Testis (tissue), 3 donors: ENCODE data around the gene GNAI1. TPM values are rescaled to one million over a fixed set of nuclear protein-coding genes. Genes with fewer than 3 reads are reported as not detected.

ENCODE experiments used
- DNase-seq: peaks from one replicate; pipeline ENCODE4 v3.0.0-alpha.2; 2019
- H3K27ac ChIP-seq, 2 donors: fragments of 200-600 bp; sonication (generic); one replicate each; pipeline ENCODE4 v1.5.1; 2019
- H3K27me3 ChIP-seq: fragments of 200-600 bp; sonication (generic); one replicate; pipeline ENCODE4 v1.5.1; 2019
- H3K36me3 ChIP-seq: fragments of 200-600 bp; sonication (generic); one replicate; pipeline ENCODE4 v1.5.1; 2017; ENCODE audit warnings: low read depth; ENCODE audit errors: missing control alignments
- H3K4me1 ChIP-seq: fragments of 200-600 bp; sonication (generic); one replicate; pipeline ENCODE4 v1.5.1; 2019
- H3K4me3 ChIP-seq, 2 donors: fragments of 200-600 bp; sonication (generic); one replicate each; pipeline ENCODE4 v1.5.1; 2017 to 2019
- H3K9me3 ChIP-seq: fragments of 200-600 bp; sonication (generic); one replicate; pipeline ENCODE4 v1.5.1; 2017
- POLR2A ChIP-seq: fragments of 450-650 bp; IDR thresholded peaks from one replicate; pipeline ENCODE4 v1.6.1; 2017; ENCODE audit warnings: antibody characterized with exemption, mild to moderate bottlenecking, moderate library complexity
- WGBS, 2 donors: methylation state at CpG; one replicate each; pipeline ENCODE4 v1.1.5; 2018; 5-methylcytosine and 5-hydroxymethylcytosine counted together
- intact Hi-C: fragments of 100-400 bp; cut with DNase I; formaldehyde crosslinking; loops from one replicate; pipeline ENCODE4 v1.15.1; 2023; ENCODE audit warnings: low total_unique reads
- polyA plus RNA-seq: library from polyadenylated mRNA; stranded (reverse); fragments of 350-450 nt; fragmentation: Illumina TruSeq; extraction: RNeasy Lipid Tissue Mini Kit (QIAGEN cat#74804); gene quantifications from one replicate; pipeline ENCODE4 v1.2.3, GENCODE V29; 2014; ENCODE audit warnings: low read depth, low replicate concordance; ENCODE audit not compliant: insufficient read depth
- total RNA-seq, 2 donors: library from RNA; depleted of rRNA; stranded (reverse); fragments of >200 nt; gene quantifications; one replicate each; pipeline ENCODE4 v1.2.3, GENCODE V29; 2016
- TF ChIP-seq, protein P1 (sequence below), 3 experiments: fragments of 450-650 bp in 2 of 3; fragments of 200-600 bp in 1 of 3; sonication (generic) in 1 of 3; IDR thresholded peaks; one replicate each; pipeline ENCODE4 v1.5.1; 2016 to 2019; ENCODE audit warnings: antibody characterized with exemption in 3 of 3, mild to moderate bottlenecking in 2 of 3, moderate library complexity in 1 of 3

GNAI1 gene
- total and polyA plus RNA-seq, 3 donors from 2014 or later: 46.9 to 61.6 (median 59.0) TPM

DNA sequence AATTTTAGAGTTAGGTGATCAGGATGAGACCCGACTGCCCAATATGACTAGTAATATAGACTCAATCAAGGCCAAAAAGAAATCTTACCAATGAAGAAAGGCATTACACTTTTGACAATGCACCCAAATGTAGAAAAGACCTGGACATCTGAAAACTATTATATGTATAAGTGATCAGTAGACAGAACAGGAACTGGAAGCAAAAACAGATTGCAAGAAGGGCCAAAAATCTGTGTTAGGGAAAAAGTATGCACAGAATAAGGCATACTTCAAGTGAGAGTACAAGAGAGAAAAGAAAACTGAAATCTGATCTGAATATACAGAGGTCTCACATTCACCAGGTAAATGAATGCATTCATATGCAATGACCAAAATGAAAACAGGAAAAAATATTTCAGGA, 107.0 kb downstream of the GNAI1 start:
- no peaks in the 10 kb centered on the region for H3K27me3 ChIP-seq
- H3K36me3 ChIP-seq: no peaks in the 10 kb centered on the region
- intact Hi-C loops: no loop called here
- H3K9me3 ChIP-seq: no peaks in the 10 kb centered on the region
- H3K4me3 ChIP-seq: no peak overlapping the region
- H3K4me1 ChIP-seq: no peaks in the 10 kb centered on the region
- no peak overlapping the region for H3K27ac ChIP-seq
- 98 to 100% methylated on average over 1 of the region's 1 CpG for WGBS, 2 donors
- DNase-seq: no peak
- no peak for TF ChIP-seq POLR2A
- TF ChIP-seq, protein P1, sequence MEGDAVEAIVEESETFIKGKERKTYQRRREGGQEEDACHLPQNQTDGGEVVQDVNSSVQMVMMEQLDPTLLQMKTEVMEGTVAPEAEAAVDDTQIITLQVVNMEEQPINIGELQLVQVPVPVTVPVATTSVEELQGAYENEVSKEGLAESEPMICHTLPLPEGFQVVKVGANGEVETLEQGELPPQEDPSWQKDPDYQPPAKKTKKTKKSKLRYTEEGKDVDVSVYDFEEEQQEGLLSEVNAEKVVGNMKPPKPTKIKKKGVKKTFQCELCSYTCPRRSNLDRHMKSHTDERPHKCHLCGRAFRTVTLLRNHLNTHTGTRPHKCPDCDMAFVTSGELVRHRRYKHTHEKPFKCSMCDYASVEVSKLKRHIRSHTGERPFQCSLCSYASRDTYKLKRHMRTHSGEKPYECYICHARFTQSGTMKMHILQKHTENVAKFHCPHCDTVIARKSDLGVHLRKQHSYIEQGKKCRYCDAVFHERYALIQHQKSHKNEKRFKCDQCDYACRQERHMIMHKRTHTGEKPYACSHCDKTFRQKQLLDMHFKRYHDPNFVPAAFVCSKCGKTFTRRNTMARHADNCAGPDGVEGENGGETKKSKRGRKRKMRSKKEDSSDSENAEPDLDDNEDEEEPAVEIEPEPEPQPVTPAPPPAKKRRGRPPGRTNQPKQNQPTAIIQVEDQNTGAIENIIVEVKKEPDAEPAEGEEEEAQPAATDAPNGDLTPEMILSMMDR (IDR thresholded peaks at IDR 0.05): no peak

DNA sequence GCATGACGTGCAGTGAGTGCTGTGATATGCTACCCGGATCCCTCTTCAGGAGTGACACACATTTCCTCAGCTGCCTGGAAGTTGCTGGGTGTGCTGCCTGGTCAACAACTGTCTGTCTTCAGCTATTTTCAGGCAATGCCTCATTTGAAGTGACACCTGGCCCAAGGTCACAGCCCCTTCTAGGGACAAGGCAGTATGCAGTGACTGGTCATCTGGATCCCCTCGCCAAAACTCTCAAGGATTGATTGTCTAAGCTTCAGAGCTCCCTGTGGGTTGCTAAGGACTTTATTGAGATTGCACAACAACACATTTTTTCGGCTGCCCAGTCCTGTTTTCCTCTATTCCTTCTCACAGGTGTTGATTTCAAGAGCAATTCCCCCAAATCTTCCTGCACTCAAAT, 108.8 kb downstream of the GNAI1 start:
- TF ChIP-seq, protein P1 (IDR thresholded peaks at IDR 0.05): no peak
- no peak for TF ChIP-seq POLR2A
- no peaks in the 10 kb centered on the region for H3K4me1 ChIP-seq
- intact Hi-C loops: no loop called here
- no peak overlapping the region for H3K27ac ChIP-seq
- 70 to 82% methylated on average over 4 of the region's 4 CpGs for WGBS, 2 donors
- H3K9me3 ChIP-seq: no peaks in the 10 kb centered on the region
- no peaks in the 10 kb centered on the region for H3K36me3 ChIP-seq
- DNase-seq: no peak
- H3K4me3 ChIP-seq: no peak overlapping the region
- H3K27me3 ChIP-seq: no peaks in the 10 kb centered on the region

DNA sequence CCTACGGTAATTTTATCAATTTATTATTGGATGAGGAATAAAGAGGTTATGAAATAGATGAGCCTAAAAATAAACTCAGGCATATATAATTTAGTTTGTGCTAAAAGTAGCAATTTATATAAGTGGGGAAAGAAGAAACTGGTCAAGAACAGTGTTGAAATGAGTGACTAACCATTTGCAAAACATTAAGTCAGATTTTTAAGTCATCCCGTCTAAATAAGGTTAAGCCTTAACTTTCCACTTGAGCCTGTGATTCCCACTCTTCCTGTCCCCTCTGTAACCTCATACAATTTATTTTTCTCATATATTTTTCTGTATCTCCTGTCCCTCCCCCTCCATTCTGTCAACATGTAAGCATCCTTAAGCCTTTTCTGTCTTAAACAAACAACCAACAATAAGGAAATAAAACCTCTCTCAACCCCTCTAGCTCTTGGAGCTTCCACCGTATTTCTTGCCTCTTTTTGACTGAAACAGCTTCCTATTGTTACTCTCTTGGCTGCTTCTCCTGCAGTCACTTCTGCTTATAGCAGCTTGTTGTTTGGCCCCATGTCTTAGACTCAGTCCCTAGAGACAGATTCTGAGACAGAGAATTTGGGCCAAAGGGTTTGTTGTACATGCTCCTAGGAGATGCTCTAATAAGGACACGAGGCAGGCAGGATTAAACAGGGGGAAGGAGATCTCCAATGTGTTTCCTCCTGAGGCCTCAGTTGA, 109.7 kb downstream of the GNAI1 start:
- no peaks in the 10 kb centered on the region for H3K36me3 ChIP-seq
- H3K27me3 ChIP-seq: no peaks in the 10 kb centered on the region
- no peak for DNase-seq
- H3K9me3 ChIP-seq: no peaks in the 10 kb centered on the region
- no peak overlapping the region for H3K4me3 ChIP-seq
- WGBS, 2 donors: 56 to 71% methylated on average over 4 of the region's 4 CpGs
- TF ChIP-seq POLR2A: no peak
- TF ChIP-seq, protein P1 (IDR thresholded peaks at IDR 0.05): no peak
- H3K27ac ChIP-seq: no peak overlapping the region
- no peaks in the 10 kb centered on the region for H3K4me1 ChIP-seq
- intact Hi-C loops: no loop called here

DNA sequence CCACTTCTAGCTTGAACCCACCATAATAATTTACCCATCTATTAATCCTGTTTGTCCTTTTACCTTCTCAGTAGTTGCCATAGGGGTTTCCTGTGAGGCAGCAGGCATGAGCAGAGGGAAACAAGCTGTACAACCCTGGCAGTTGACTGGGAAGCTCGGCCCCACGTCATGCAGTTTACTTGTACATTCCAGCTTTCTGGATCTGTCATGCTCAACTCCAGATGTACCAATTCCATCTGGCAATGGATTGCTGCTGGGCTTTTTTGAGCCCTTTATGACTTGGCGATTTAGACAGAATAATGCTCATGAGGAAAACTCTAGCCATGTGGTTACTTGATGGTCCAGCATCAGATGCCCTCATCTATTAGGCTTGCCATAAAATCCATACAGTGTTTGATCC, 112.5 kb downstream of the GNAI1 start:
- no peak for DNase-seq
- no peak overlapping the region for H3K27ac ChIP-seq
- no peak overlapping the region for H3K4me3 ChIP-seq
- no peaks in the 10 kb centered on the region for H3K9me3 ChIP-seq
- H3K36me3 ChIP-seq: no peaks in the 10 kb centered on the region
- H3K4me1 ChIP-seq: no peaks in the 10 kb centered on the region
- no peaks in the 10 kb centered on the region for H3K27me3 ChIP-seq
- intact Hi-C loops: no loop called here
- 89 to 91% methylated on average over 3 of the region's 3 CpGs for whole genome bisulfite sequencing, 2 donors
- TF ChIP-seq POLR2A: no peak
- TF ChIP-seq, protein P1 (IDR thresholded peaks at IDR 0.05): no peak

DNA sequence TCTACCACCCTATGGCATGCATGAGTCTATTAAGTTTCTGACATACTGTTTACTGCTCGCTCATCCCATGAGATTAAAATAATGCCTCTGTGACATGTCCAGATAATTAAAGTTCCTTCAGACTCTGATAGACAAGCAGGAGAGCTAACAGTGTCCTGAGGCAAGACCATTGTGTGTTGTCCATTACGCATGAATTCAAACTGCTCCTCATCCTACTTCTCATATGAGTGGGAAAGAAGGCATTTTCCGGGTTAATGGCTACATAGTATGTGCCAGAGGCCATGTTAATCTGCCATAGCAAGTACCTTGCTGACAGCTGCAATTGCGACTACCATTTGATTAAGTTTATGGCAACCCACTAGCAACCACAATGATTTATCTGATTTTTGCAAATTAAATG, 113.3 kb downstream of the GNAI1 start:
- intact Hi-C loops: no loop called here
- Histone ChIP-seq H3K4me1 (no peaks in the 10 kb centered on the region), H3K9me3 (no peaks in the 10 kb centered on the region), H3K36me3 (no peaks in the 10 kb centered on the region), H3K4me3 (no peak overlapping the region), H3K27ac (no peak overlapping the region), H3K27me3 (no peaks in the 10 kb centered on the region)
- TF ChIP-seq, protein P1 (IDR thresholded peaks at IDR 0.05): no peak
- no peak for TF ChIP-seq POLR2A
- no peak for DNase-seq
- WGBS, 2 donors: 92 to 95% methylated on average over 4 of the region's 4 CpGs
